HG03442 (cell line): ENCODE results near the gene DUT.

Source experiments
- ATAC-seq: cut with Tn5 transposase; IDR thresholded peaks from one replicate; pipeline ENCODE4 v1.9.1; 2021; ENCODE audit warnings: mild to moderate bottlenecking, moderate library complexity; ENCODE audit not compliant: unreplicated experiment

Gene DUT

GRCh38 chr15:48367483-48367882, 36.3 kb downstream of the DUT start:
- ATAC-seq, result no peak

- ATAC-seq, result no peak
Measured at GRCh38 chr15:48370460-48370859, 39.2 kb downstream of the DUT start.

GRCh38 chr15:48371550-48371949, 40.3 kb downstream of the DUT start:
- ATAC-seq, result no peak

GRCh38 chr15:48371961-48372360, 40.7 kb downstream of the DUT start:
- no peak for ATAC-seq

- ATAC-seq, result no peak
Measured at GRCh38 chr15:48373821-48374451, 42.7 kb downstream of the DUT start.

GRCh38 chr15:48374472-48374871, 43.2 kb downstream of the DUT start:
- no peak for ATAC-seq

- ATAC-seq, result no peak
Measured at GRCh38 chr15:48375767-48376166, 44.5 kb downstream of the DUT start.

GRCh38 chr15:48380198-48380597, 49.0 kb downstream of the DUT start:
- no peak for ATAC-seq

- no peak for ATAC-seq
Measured at GRCh38 chr15:48381861-48382260, 50.6 kb downstream of the DUT start.

GRCh38 chr15:48383031-48383430, 51.8 kb downstream of the DUT start:
- ATAC-seq, result no peak

GRCh38 chr15:48384616-48385015, 53.4 kb downstream of the DUT start:
- no peak for ATAC-seq

- ATAC-seq, result no peak
Measured at GRCh38 chr15:48385031-48385830, 54.0 kb downstream of the DUT start.

- no peak for ATAC-seq
Measured at GRCh38 chr15:48388016-48388851, 57.0 kb downstream of the DUT start.

GRCh38 chr15:48388910-48389309, 57.7 kb downstream of the DUT start:
- ATAC-seq, result no peak

GRCh38 chr15:48389691-48390143, 58.5 kb downstream of the DUT start:
- no peak for ATAC-seq

GRCh38 chr15:48391950-48392349, 60.7 kb downstream of the DUT start:
- ATAC-seq, result no peak

GRCh38 chr15:48392356-48392755, 61.1 kb downstream of the DUT start:
- ATAC-seq, result no peak
